Fibroblast of mammary gland (primary cell): Measurements from ENCODE around the gene PTPRD.

Experiments
- DNase-seq: peaks from one replicate; pipeline ENCODE4 v3.0.0-alpha.2; 2010; ENCODE audit warnings: low read depth
- H3K4me3 ChIP-seq: 2 replicates; pipeline ENCODE4 v1.5.1; 2011; ENCODE audit warnings: low read depth, mild to moderate bottlenecking, low read length, moderate library complexity; ENCODE audit not compliant: control insufficient read depth
- TF ChIP-seq, protein P1 (sequence below): conservative IDR thresholded peaks from 2 replicates; pipeline ENCODE4 v1.5.1; 2011; ENCODE audit warnings: low read depth, low read length, inconsistent platforms; ENCODE audit not compliant: control insufficient read depth, insufficient read depth

Gene PTPRD

DNA sequence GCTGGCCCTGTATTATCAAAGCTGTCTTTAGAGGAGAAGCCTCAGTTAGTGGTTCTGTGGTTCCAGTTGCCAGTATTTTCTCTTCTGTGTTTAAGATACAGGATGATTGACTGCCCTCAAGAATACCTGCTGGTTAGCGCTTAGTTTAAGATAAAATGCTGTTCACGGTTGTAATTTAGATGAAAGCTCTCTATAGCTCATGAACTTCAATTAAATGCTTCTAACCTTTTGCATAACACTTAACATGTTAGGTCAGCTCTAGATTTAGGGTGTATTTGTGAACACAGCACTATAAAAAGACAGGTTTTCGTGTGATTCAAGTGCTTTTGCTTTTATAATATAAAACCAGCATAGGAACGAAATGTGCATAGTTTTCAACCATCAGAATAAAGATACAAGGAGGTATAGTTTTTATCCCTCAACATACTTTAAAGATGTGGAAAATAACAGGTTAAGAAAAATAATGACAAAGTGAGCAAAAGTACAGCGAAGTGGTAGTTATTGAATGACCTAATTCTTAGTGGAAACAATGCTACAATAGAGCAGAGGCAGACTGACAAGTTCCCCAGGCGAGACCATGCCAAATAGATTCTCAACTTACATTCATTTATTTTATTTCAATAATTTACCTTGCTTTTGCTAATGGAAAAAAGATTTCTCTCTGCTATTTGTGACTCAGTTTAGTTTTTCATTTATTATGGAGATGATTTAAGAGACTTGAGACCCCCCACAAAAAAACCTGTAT is 2210.7 kb downstream of the PTPRD start:
- no peak overlapping the region for H3K4me3 ChIP-seq
- no peak for DNase-seq
- TF ChIP-seq, protein P1, sequence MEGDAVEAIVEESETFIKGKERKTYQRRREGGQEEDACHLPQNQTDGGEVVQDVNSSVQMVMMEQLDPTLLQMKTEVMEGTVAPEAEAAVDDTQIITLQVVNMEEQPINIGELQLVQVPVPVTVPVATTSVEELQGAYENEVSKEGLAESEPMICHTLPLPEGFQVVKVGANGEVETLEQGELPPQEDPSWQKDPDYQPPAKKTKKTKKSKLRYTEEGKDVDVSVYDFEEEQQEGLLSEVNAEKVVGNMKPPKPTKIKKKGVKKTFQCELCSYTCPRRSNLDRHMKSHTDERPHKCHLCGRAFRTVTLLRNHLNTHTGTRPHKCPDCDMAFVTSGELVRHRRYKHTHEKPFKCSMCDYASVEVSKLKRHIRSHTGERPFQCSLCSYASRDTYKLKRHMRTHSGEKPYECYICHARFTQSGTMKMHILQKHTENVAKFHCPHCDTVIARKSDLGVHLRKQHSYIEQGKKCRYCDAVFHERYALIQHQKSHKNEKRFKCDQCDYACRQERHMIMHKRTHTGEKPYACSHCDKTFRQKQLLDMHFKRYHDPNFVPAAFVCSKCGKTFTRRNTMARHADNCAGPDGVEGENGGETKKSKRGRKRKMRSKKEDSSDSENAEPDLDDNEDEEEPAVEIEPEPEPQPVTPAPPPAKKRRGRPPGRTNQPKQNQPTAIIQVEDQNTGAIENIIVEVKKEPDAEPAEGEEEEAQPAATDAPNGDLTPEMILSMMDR, result no peak

DNA sequence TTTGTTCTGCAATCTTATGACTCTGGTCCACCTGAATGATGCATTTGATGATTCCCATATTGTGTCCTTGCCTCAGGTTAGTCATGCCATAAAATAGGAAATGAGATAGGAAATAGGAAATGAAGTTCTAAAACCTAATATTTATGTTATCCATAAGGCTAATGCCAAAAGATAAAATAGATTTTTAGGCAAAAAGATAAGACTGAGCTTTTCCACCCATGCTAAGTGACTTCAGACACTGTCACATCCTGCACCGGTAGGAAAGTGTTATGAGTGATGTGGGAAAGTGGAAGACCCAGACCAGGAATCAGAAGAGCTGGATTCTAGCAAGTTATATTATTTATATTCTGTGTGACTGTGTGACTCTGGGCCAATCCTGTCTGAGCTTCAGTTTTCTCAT is 2212.4 kb downstream of the PTPRD start:
- TF ChIP-seq, protein P1, result no peak
- H3K4me3 ChIP-seq, result no peak overlapping the region
- DNase-seq, result no peak

DNA sequence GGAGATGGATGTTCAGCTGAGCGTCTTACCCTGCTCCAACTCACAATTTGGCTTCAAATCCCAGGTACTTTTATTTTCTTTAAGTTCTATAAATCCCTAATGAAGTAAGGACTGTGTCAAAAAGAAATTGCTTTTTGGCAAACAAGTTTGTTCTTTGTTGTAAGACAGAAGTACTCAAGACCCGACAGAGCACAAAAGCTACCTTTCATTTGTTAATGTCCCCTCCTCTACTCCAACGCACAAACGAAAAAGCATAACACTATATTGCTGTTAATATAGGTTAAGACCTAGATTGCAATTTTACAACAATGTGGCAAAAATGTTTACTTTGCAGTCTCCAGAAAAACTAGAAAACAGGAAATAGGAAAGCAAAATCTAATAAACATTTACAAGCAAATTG is 2217.8 kb downstream of the PTPRD start:
- DNase-seq, result no peak
- TF ChIP-seq, protein P1, result no peak
- H3K4me3 ChIP-seq, result no peak overlapping the region

DNA sequence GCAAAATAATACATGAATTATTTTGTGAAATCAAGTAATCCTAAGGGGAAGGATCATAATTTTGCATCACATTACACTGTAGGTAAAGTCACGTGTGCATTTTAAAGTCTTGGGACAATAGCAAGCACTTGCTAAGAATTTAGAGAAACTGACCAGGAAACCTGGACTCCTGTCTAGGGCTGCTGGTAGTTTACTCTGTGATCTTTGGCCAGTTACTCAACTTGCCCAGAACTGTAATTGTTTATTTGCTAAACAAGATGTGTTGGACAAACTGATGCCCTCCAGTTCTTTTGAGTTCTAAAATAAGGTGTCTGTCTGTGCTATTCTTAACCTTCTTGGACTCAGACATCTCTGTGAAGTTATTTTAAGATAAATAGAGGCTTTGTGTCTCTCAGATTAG is 2218.5 kb downstream of the PTPRD start:
- TF ChIP-seq, protein P1, result no peak
- DNase-seq, result no peak
- no peak overlapping the region for H3K4me3 ChIP-seq

DNA sequence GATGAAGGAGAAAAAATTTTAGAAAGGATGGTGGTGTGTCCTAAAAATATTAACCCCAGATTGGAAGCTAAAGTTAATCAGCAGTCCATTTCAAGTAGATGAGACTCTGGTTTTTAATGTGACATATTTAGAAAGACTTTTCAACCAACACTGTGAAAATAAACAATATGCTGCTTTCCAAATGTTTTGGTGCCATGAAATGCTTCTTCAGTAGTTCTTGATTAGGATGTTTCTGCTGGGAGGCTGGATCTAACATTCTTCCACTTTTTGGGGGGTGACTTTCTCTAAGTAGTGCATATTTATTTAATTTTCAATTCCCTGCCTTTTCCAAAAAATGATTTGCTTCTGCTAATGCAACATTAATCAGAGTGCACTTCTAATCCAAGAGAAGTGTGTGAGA is 2219.9 kb downstream of the PTPRD start:
- TF ChIP-seq, protein P1, result no peak
- no peak for DNase-seq

DNA sequence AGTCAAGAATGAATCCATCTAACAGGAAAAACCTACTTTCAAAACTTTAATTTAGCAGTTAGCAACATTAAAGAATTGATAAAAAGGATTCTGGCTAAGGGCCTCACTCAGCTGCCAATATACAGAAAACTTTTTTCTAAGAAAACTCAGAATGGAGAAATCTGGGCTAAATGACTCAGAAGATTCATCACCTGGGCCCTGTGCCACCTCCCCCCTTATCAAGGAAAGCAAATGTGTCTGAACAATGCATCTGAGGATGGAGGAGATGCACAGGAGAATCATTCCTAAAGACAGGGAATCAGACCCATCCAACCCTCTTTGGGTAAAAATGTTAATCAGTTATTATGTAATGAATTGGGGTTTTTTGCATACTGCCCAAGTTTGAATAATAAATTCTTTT is 2221.2 kb downstream of the PTPRD start:
- DNase-seq, result peak; percentile 49
- TF ChIP-seq, protein P1, result no peak
- H3K4me3 ChIP-seq, result no peak overlapping the region

More for the DNA sequence above, 2219.9 kb downstream of the PTPRD start:
- H3K4me3 ChIP-seq, result no peak overlapping the region

DNA sequence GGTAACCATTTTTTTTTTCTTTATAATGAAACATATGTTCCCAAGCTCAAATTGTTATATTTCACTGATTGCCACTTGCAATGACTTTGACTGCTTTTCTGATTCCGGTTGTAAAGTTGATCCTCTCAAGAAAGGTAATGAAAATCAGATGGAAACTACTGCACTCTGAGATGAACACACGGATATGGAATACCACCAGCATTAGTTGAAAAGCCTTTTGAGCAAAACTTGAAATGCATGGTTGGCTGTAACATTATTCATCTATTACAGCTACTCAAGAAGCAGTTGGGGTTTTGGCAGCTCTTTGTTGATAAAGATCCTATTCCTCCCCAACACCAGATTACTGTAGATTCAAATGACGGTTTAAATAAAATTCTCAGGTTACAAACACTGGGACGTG is 2221.7 kb downstream of the PTPRD start:
- TF ChIP-seq, protein P1, result no peak
- no peak overlapping the region for H3K4me3 ChIP-seq
- peak; percentile 8 for DNase-seq
